Upper lobe of left lung (tissue), 6 donors: Measurements from ENCODE around the gene CYP3A4. TPM values are rescaled to one million over a fixed set of nuclear protein-coding genes. Genes with fewer than 3 reads are reported as not detected.

Experiments
- ATAC-seq, 2 donors: fragments of 200-7000 bp; cut with Tn5 transposase; one replicate each; pipeline ENCODE4 v1.9.1; 2022; ENCODE audit warnings: mild to moderate bottlenecking in 2 of 2, moderate library complexity in 2 of 2; ENCODE audit not compliant: low FRiP score in 2 of 2
- DNase-seq, 2 donors: peaks; one replicate each; pipeline ENCODE4 v3.0.0-alpha.2; 2019 to 2020
- H3K27ac ChIP-seq, 4 donors: fragments of 200-600 bp; sonication (generic); one replicate each; pipeline ENCODE4 v1.5.1; 2016 to 2019
- H3K27me3 ChIP-seq, 4 donors: fragments of 200-600 bp; sonication (generic); one replicate each; pipeline ENCODE4 v1.5.1; 2017 to 2019
- H3K36me3 ChIP-seq, 4 donors: fragments of 200-600 bp; sonication (generic); one replicate each; pipeline ENCODE4 v1.5.1; 2016 to 2019
- H3K4me1 ChIP-seq, 4 donors: fragments of 200-600 bp; sonication (generic); one replicate each; pipeline ENCODE4 v1.5.1; 2018 to 2019
- H3K4me3 ChIP-seq, 4 donors: fragments of 200-600 bp; sonication (generic); one replicate each; pipeline ENCODE4 v1.5.1; 2017 to 2019; ENCODE audit warnings: mild to moderate bottlenecking in 2 of 4, moderate library complexity in 1 of 4
- H3K9me3 ChIP-seq, 4 donors: fragments of 200-600 bp; sonication (generic); one replicate each; pipeline ENCODE4 v1.5.1; 2018 to 2019
- CTCF ChIP-seq, 6 experiments: fragments of 450-650 bp in 4 of 6; fragments of 200-600 bp in 2 of 6; sonication (generic) in 2 of 6; IDR thresholded peaks; one replicate each; pipeline ENCODE4 v1.5.1; 2016 to 2019; ENCODE audit warnings: antibody characterized with exemption in 6 of 6
- EP300 ChIP-seq, 4 donors: sonication (generic); formaldehyde crosslinking; IDR thresholded peaks; one replicate each; pipeline ENCODE4 v1.5.1; 2017; ENCODE audit warnings: antibody characterized with exemption in 4 of 4, control low read depth in 2 of 4
- POLR2A ChIP-seq, 4 donors: fragments of 450-650 bp; IDR thresholded peaks; one replicate each; pipeline ENCODE4 v1.5.1; 2016 to 2017; ENCODE audit warnings: antibody characterized with exemption in 4 of 4, mild to moderate bottlenecking in 2 of 4
- POLR2AphosphoS5 ChIP-seq, 2 donors: sonication (generic); formaldehyde crosslinking; IDR thresholded peaks; one replicate each; pipeline ENCODE4 v1.5.1; 2017; ENCODE audit warnings: antibody characterized with exemption in 2 of 2
- WGBS, 2 donors: methylation state at CpG; one replicate each; pipeline ENCODE4 v1.1.5; 2017 to 2018; 5-methylcytosine and 5-hydroxymethylcytosine counted together
- total RNA-seq, 6 donors: library from RNA; depleted of rRNA in 4 of 6; stranded (reverse); fragments of >200 nt in 4 of 6; gene quantifications; one replicate each; pipeline versions ENCODE4 v1.1.0 to v1.2.1, GENCODE V29; 2016 to 2021
- donor health status: DM: no; HTN: no; CAD: no; lungs with moderate emphysema.
- donor health status: DM: no; HTN: yes; CAD: no; lungs with severe emphysema.

Gene CYP3A4
- total RNA-seq, 6 donors from 2014 or later = 0.34 to 1.5 (median 0.46) TPM; not detected in 3

- TF ChIP-seq POLR2A (IDR thresholded peaks at IDR 0.05) (no peak), POLR2AphosphoS5 (IDR thresholded peaks at IDR 0.05) (no peak), CTCF (IDR thresholded peaks at IDR 0.05) (no peak), EP300 (IDR thresholded peaks at IDR 0.05) (no peak)
- 63 to 68% methylated on average over 5 of the region's 5 CpGs for WGBS, 2 donors
- no peaks in the 10 kb centered on the region for H3K27me3 ChIP-seq
- no peaks in the 10 kb centered on the region for H3K36me3 ChIP-seq
- peaks cover 0 to 3% (median 0%) of the 10 kb centered on the region in 4 donors for H3K4me1 ChIP-seq
- no peak within 1 kb of the TSS for H3K4me3 ChIP-seq
- no peaks in the 10 kb centered on the region for H3K9me3 ChIP-seq
- no peak within 1 kb of the TSS for H3K27ac ChIP-seq
- ATAC-seq (no peak), DNase-seq (no peak)
Measured at GRCh38 chr7:99734987-99735386, 49.0 kb downstream of the CYP3A4 start, which contains the start of gene CYP3A7. Gene CYP3A7 (minus strand): TSS chr7:99735196. CDS start chr7:99735093, 103 bp downstream.

GRCh38 chr7:99733448-99733847, 50.5 kb downstream of the CYP3A4 start:
- no peak overlapping the region for H3K4me3 ChIP-seq
- TF ChIP-seq CTCF (IDR thresholded peaks at IDR 0.05) = peak in 1 of 6 experiments; percentile 7
- no peak for TF ChIP-seq POLR2A (IDR thresholded peaks at IDR 0.05)
- no peak overlapping the region for H3K27ac ChIP-seq
- WGBS, 2 donors = 97 to 100% methylated on average over 2 of the region's 2 CpGs
- H3K27me3 ChIP-seq = no peaks in the 10 kb centered on the region
- H3K36me3 ChIP-seq = no peaks in the 10 kb centered on the region
- H3K4me1 ChIP-seq = peaks cover 0 to 18% (median 2%) of the 10 kb centered on the region in 4 donors
- DNase-seq = no peak
- no peak for ATAC-seq
- H3K9me3 ChIP-seq = no peaks in the 10 kb centered on the region

DNA sequence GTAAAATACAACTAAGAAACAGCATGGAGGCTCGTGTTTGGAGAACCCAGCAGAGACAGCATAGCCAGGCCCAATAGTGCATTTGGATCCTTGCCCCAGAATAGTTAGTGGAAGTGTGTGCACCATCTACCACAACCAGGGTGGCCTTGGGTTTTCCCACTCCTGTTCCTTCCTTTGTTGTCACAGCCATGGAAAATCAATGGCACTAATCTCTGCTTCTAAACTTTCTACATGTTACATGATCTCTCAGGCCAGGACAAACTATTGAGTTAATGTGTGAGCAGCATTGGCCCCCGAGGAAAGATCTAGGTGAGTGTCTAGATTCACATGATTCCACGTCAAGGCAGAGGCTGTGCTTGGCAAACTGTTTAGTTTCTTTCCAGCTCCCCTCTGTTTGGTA, 51.0 kb downstream of the CYP3A4 start:
- no peak for ATAC-seq
- Histone ChIP-seq H3K27ac (no peak overlapping the region), H3K4me1 (peaks cover 0 to 21% (median 2%) of the 10 kb centered on the region in 4 donors), H3K36me3 (no peaks in the 10 kb centered on the region), H3K9me3 (no peaks in the 10 kb centered on the region), H3K4me3 (no peak overlapping the region), H3K27me3 (no peaks in the 10 kb centered on the region)
- 93 to 96% methylated on average over 3 of the region's 3 CpGs for WGBS, 2 donors
- no peak for DNase-seq
- TF ChIP-seq EP300 (IDR thresholded peaks at IDR 0.05) (no peak), CTCF (IDR thresholded peaks at IDR 0.05) (no peak), POLR2A (IDR thresholded peaks at IDR 0.05) (no peak), POLR2AphosphoS5 (IDR thresholded peaks at IDR 0.05) (no peak)

DNA sequence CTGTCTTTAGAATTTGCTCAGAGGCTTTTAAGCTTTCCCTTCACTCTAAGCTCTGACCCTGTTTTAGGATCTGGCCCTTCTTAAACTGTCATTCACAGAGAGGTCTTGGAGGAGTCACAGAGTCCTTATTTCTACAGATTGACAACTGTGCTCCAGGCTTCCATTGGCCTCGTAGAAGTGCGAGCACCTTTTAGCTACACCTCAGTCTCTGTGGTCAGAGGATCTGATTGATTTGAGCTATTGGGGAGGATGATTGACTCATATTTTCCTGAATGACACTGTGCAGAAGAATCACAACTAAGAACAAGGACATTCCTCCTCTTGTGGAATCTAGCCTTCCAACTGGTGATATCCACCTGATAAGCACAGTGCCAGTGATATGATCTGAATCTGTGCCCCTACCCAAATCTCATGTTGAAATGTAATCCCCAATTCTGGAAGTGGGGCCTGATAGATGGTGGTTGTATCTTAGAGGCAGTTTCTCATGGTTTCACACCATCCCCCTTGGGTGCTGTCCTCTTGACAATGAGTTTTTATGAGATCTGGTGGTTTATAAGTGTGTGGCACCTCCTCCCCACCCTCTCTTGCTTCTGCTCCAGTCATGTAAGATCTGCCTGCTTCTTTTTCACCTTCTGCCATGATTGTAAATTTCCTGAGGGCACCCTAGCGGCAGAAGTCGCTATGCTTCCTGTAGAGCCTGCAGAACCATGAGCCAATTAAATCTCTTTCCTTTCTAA, 52.2 kb downstream of the CYP3A4 start:
- WGBS, 2 donors = 96% methylated on average over 4 of the region's 4 CpGs
- no peak for ATAC-seq
- H3K9me3 ChIP-seq = no peaks in the 10 kb centered on the region

More for the DNA sequence above, 52.2 kb downstream of the CYP3A4 start:
- Histone ChIP-seq H3K27ac (no peak overlapping the region), H3K4me1 (peaks cover 0 to 21% (median 2%) of the 10 kb centered on the region in 4 donors), H3K4me3 (no peak overlapping the region), H3K36me3 (no peaks in the 10 kb centered on the region), H3K27me3 (no peaks in the 10 kb centered on the region)
- TF ChIP-seq POLR2AphosphoS5 (IDR thresholded peaks at IDR 0.05) (no peak), EP300 (IDR thresholded peaks at IDR 0.05) (no peak), POLR2A (IDR thresholded peaks at IDR 0.05) (no peak), CTCF (IDR thresholded peaks at IDR 0.05) (no peak)
- no peak for DNase-seq
